Upper lobe of left lung (tissue), 4 donors: Measurements from ENCODE around the gene SLC6A3.

ENCODE experiments used
- EP300 ChIP-seq, 4 donors: sonication (generic); formaldehyde crosslinking; IDR thresholded peaks; one replicate each; pipeline ENCODE4 v1.5.1; 2017; ENCODE audit warnings: antibody characterized with exemption in 4 of 4, control low read depth in 2 of 4
- POLR2A ChIP-seq, 4 donors: fragments of 450-650 bp; IDR thresholded peaks; one replicate each; pipeline ENCODE4 v1.5.1; 2016 to 2017; ENCODE audit warnings: antibody characterized with exemption in 4 of 4, mild to moderate bottlenecking in 2 of 4
- POLR2AphosphoS5 ChIP-seq, 2 donors: sonication (generic); formaldehyde crosslinking; IDR thresholded peaks; one replicate each; pipeline ENCODE4 v1.5.1; 2017; ENCODE audit warnings: antibody characterized with exemption in 2 of 2
- TF ChIP-seq, protein P1 (sequence below), 6 experiments: fragments of 450-650 bp in 4 of 6; fragments of 200-600 bp in 2 of 6; sonication (generic) in 2 of 6; IDR thresholded peaks; one replicate each; pipeline ENCODE4 v1.5.1; 2016 to 2019; ENCODE audit warnings: antibody characterized with exemption in 6 of 6

DNA sequence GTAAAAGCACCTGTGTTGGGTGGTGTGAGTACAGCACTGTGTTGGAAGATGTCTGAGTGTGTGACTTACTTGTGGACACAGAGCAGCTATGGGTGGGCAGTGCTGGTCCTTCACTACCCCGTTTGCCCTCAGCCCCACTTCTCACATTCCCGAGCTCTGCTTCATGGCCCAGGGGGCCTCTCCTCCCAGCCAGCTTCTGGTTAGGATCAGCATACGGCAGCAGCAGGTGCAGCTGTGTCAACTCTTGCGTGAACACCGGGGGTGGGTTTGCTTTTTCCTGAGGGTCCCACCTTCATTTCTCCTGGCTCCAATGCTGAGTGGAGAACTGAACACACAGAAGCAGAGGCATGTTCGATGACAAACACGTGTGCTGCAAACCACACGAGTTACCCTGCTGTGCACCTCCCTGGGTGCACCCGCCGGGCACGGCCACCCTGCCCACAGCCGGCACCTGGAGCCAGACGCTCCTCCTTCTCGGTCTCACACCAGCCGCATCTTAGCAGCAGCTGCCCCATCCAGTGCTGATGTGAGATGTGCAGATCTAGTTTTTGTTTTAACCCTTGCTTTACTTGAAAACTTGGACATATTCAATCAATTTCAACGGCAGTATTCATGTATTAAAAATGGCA, 14.9 kb upstream of the SLC6A3 start:
- TF ChIP-seq, protein P1, sequence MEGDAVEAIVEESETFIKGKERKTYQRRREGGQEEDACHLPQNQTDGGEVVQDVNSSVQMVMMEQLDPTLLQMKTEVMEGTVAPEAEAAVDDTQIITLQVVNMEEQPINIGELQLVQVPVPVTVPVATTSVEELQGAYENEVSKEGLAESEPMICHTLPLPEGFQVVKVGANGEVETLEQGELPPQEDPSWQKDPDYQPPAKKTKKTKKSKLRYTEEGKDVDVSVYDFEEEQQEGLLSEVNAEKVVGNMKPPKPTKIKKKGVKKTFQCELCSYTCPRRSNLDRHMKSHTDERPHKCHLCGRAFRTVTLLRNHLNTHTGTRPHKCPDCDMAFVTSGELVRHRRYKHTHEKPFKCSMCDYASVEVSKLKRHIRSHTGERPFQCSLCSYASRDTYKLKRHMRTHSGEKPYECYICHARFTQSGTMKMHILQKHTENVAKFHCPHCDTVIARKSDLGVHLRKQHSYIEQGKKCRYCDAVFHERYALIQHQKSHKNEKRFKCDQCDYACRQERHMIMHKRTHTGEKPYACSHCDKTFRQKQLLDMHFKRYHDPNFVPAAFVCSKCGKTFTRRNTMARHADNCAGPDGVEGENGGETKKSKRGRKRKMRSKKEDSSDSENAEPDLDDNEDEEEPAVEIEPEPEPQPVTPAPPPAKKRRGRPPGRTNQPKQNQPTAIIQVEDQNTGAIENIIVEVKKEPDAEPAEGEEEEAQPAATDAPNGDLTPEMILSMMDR (IDR thresholded peaks at IDR 0.05), result no peak
- no peak for TF ChIP-seq EP300 (IDR thresholded peaks at IDR 0.05)
- TF ChIP-seq POLR2AphosphoS5 (IDR thresholded peaks at IDR 0.05), result no peak
- TF ChIP-seq POLR2A (IDR thresholded peaks at IDR 0.05), result no peak
